IMR-90 (cell line): ENCODE measurements around the gene TGFBI. TPM values are rescaled to one million over a fixed set of nuclear protein-coding genes. Genes with fewer than 3 reads are reported as not detected.

Source experiments
- ATAC-seq: fragments of 200-7000 bp; cut with Tn5 transposase; 2 replicates; pipeline ENCODE4 v1.9.1; 2020; ENCODE audit warnings: low read depth, mild to moderate bottlenecking, moderate library complexity
- BruUV-seq: library from RNA; stranded (reverse); fragments of 400-500 nt; replicated peaks from 2 replicates; lab custom pipeline; 2021; lab: Mats Ljungman, UMichigan
- CTCF ChIA-PET: fragments of 300-600 bp; formaldehyde crosslinking; extraction: SDS; loops from one replicate; lab custom pipeline; 2021; ENCODE audit warnings: antibody characterized with exemption; lab: Yijun Ruan, JAX
- POLR2A ChIA-PET: fragments of 300-600 bp; sonication (Branson Sonifier 250); formaldehyde crosslinking; loops from one replicate; lab custom pipeline; 2022; ENCODE audit warnings: antibody characterized with exemption; ENCODE audit not compliant: unreplicated experiment; lab: Charles Lee
- DNase-seq: peaks from one replicate; pipeline ENCODE4 v3.0.0; 2013
- H2AFZ ChIP-seq: replicated peaks from 2 replicates; pipeline ENCODE3; 2013; ENCODE audit warnings: low read length, mild to moderate bottlenecking; ENCODE audit not compliant: poor library complexity
- H2AK5ac ChIP-seq: 2 replicates; pipeline ENCODE4 v1.6.1; 2013; ENCODE audit warnings: low read depth, low read length, inconsistent platforms
- H2AK9ac ChIP-seq: replicated peaks from 2 replicates; pipeline ENCODE3; 2013; ENCODE audit warnings: mild to moderate bottlenecking, low read depth, low read length, moderate library complexity; ENCODE audit not compliant: poor library complexity
- H2BK120ac ChIP-seq: 2 replicates; pipeline ENCODE4 v1.6.1; 2013; ENCODE audit warnings: low read depth, low read length, inconsistent platforms
- H2BK15ac ChIP-seq: 3 replicates; pipeline ENCODE4 v1.6.1; 2013; ENCODE audit warnings: low read depth, low read length, inconsistent platforms
- H2BK20ac ChIP-seq: 2 replicates; pipeline ENCODE4 v1.6.1; 2013; ENCODE audit warnings: low read depth, mild to moderate bottlenecking, inconsistent platforms, low read length, moderate library complexity
- H2BK5ac ChIP-seq: 2 replicates; pipeline ENCODE4 v1.6.1; 2013; ENCODE audit warnings: mild to moderate bottlenecking, low read depth, low read length, inconsistent platforms; ENCODE audit not compliant: poor library complexity, severe bottlenecking
- H3K14ac ChIP-seq: replicated peaks from 2 replicates; pipeline ENCODE4 v1.6.1; 2013; ENCODE audit warnings: low read depth, low read length, inconsistent platforms
- H3K18ac ChIP-seq: 2 replicates; pipeline ENCODE4 v1.6.1; 2013; ENCODE audit warnings: low read depth, low read length, control low read depth
- H3K23ac ChIP-seq: 2 replicates; pipeline ENCODE4 v1.6.1; 2013; ENCODE audit warnings: low read depth, low read length, inconsistent platforms
- H3K27ac ChIP-seq: 2 replicates; pipeline ENCODE4 v1.5.1; 2013; ENCODE audit warnings: mild to moderate bottlenecking, control low read depth, low read length; ENCODE audit not compliant: insufficient read depth
- H3K27me3 ChIP-seq: 2 replicates; pipeline ENCODE4 v1.6.1; 2013; ENCODE audit warnings: low read length; ENCODE audit not compliant: control insufficient read depth, insufficient read depth
- H3K36me3 ChIP-seq: 2 replicates; pipeline ENCODE4 v1.6.1; 2013; ENCODE audit warnings: low read length, mixed read lengths; ENCODE audit not compliant: control insufficient read depth, insufficient read depth
- H3K4ac ChIP-seq: 2 replicates; pipeline ENCODE4 v1.6.1; 2013; ENCODE audit warnings: low read depth, low read length, inconsistent platforms
- H3K4me1 ChIP-seq: 2 replicates; pipeline ENCODE4 v1.6.1; 2013; ENCODE audit warnings: low read length, mixed read lengths; ENCODE audit not compliant: control insufficient read depth, insufficient read depth
- H3K4me2 ChIP-seq: 2 replicates; pipeline ENCODE4 v1.6.1; 2013; ENCODE audit warnings: low read depth, mild to moderate bottlenecking, control low read depth, low read length, moderate library complexity
- H3K4me3 ChIP-seq: 2 replicates; pipeline ENCODE4 v1.5.1; 2013; ENCODE audit warnings: low read depth, mild to moderate bottlenecking, control low read depth, low read length, moderate library complexity; ENCODE audit not compliant: insufficient read depth
- H3K56ac ChIP-seq: 2 replicates; pipeline ENCODE4 v1.6.1; 2013; ENCODE audit warnings: low read length, inconsistent platforms; ENCODE audit not compliant: insufficient read depth; ENCODE audit errors: extremely low read depth
- H3K79me1 ChIP-seq, 2 experiments: 2 replicates each; pipeline ENCODE4 v1.6.1; 2013; ENCODE audit warnings: low read length in 2 of 2, inconsistent platforms in 1 of 2, low read depth in 1 of 2
- H3K9ac ChIP-seq: 2 replicates; pipeline ENCODE4 v1.6.1; 2013; ENCODE audit warnings: low read depth, low read length, control low read depth
- H3K9me1 ChIP-seq: 2 replicates; pipeline ENCODE4 v1.6.1; 2013; ENCODE audit warnings: low read length, inconsistent platforms; ENCODE audit not compliant: insufficient read depth
- H3K9me3 ChIP-seq: 2 replicates; pipeline ENCODE4 v1.6.1; 2013; ENCODE audit warnings: low read length; ENCODE audit not compliant: control insufficient read depth, insufficient read depth
- H4K20me1 ChIP-seq: 2 replicates; pipeline ENCODE4 v1.6.1; 2013; ENCODE audit warnings: low read length, inconsistent platforms; ENCODE audit not compliant: insufficient read depth
- H4K5ac ChIP-seq: 2 replicates; pipeline ENCODE4 v1.6.1; 2013; ENCODE audit warnings: mild to moderate bottlenecking, low read depth, low read length, control low read depth
- H4K8ac ChIP-seq, 2 experiments: 2 replicates each; pipeline ENCODE4 v1.6.1; 2013; ENCODE audit warnings: low read depth in 2 of 2, low read length in 2 of 2, control low read depth in 1 of 2, inconsistent platforms in 1 of 2
- H4K91ac ChIP-seq: 2 replicates; pipeline ENCODE4 v1.6.1; 2013; ENCODE audit warnings: low read depth, low read length, inconsistent platforms; ENCODE audit not compliant: insufficient read depth
- CHD1 ChIP-seq: IDR thresholded peaks from 2 replicates; pipeline ENCODE4 v1.6.1; 2012; ENCODE audit warnings: low read depth, low read length, improper control_type of control experiment
- ELK1 ChIP-seq: fragments of 150-350 bp; IDR thresholded peaks from 2 replicates; pipeline ENCODE4 v1.6.1; 2016; ENCODE audit warnings: low read depth, mild to moderate bottlenecking, low read length, moderate library complexity, borderline replicate concordance
- MAFK ChIP-seq: IDR thresholded peaks from 2 replicates; pipeline ENCODE4 v1.6.1; 2012; ENCODE audit warnings: low read depth, low read length, improper control_type of control experiment
- MAZ ChIP-seq: IDR thresholded peaks from 2 replicates; pipeline ENCODE4 v1.6.1; 2012; ENCODE audit warnings: low read depth, mild to moderate bottlenecking, low read length, improper control_type of control experiment, moderate library complexity, borderline replicate concordance
- MXI1 ChIP-seq: IDR thresholded peaks from 2 replicates; pipeline ENCODE4 v1.6.1; 2012; ENCODE audit warnings: low read depth, mild to moderate bottlenecking, low read length, moderate library complexity, borderline replicate concordance
- NFE2L2 ChIP-seq: fragments of 150-350 bp; IDR thresholded peaks from 2 replicates; pipeline ENCODE4 v1.6.1; 2016; ENCODE audit warnings: low read depth, mild to moderate bottlenecking, low read length
- POLR2A ChIP-seq: IDR thresholded peaks from 2 replicates; pipeline ENCODE4 v1.6.1; 2012; ENCODE audit warnings: mild to moderate bottlenecking, low read depth, low read length
- RAD21 ChIP-seq: IDR thresholded peaks from 2 replicates; pipeline ENCODE4 v1.6.1; 2012; ENCODE audit warnings: low read length, improper control_type of control experiment
- RFX5 ChIP-seq: IDR thresholded peaks from 2 replicates; pipeline ENCODE4 v1.8.0; 2012; ENCODE audit warnings: low read depth, mild to moderate bottlenecking, low read length, moderate library complexity
- SMC3 ChIP-seq: fragments of 150-350 bp; IDR thresholded peaks from 2 replicates; pipeline ENCODE4 v1.6.1; 2016; ENCODE audit warnings: low read depth, mild to moderate bottlenecking, antibody characterized with exemption, low read length, moderate library complexity
- USF2 ChIP-seq: fragments of 150-350 bp; IDR thresholded peaks from 2 replicates; pipeline ENCODE4 v1.6.1; 2017; ENCODE audit warnings: mild to moderate bottlenecking, antibody characterized with exemption, low read length, low read depth
- WGBS, 2 experiments: methylation state at CpG; one replicate each; pipeline versions ENCODE4 v1.1.5 to v1.1.7; 2013; ENCODE audit warnings: missing lambda C conversion rate in 2 of 2; ENCODE audit not compliant: insufficient read length in 1 of 2; ENCODE audit errors: extremely low coverage in 2 of 2; 5-methylcytosine and 5-hydroxymethylcytosine counted together
- dilution Hi-C: fragments of 300-500 bp; cut with HindIII; formaldehyde crosslinking; loops from one replicate; pipeline ENCODE4 v1.14.3; 2018; ENCODE audit warnings: low sequenced_read_pairs; ENCODE audit not compliant: unreplicated experiment
- in situ Hi-C: fragments of 300-500 bp; cut with MboI; formaldehyde crosslinking; loops from 3 replicates; pipeline ENCODE4 v1.14.3; 2019; ENCODE audit warnings: low sequenced_read_pairs, inconsistent platforms, mixed read lengths
- intact Hi-C: fragments of 100-400 bp; cut with micrococcal nuclease; formaldehyde crosslinking; loops from 2 replicates; pipeline ENCODE4 v1.10.0; 2022
- polyA plus RNA-seq, 3 experiments: library from polyadenylated mRNA; depleted of rRNA; stranded (reverse); fragments of >200 nt; gene quantifications; 2 replicates each; pipeline ENCODE4 v1.2.3, GENCODE V29; 2012; ENCODE audit warnings: low replicate concordance in 1 of 3
- total RNA-seq: library from RNA; depleted of rRNA; stranded (reverse); fragments of >200 nt; gene quantifications from 2 replicates; pipeline ENCODE4 v1.2.3, GENCODE V29; 2012

Gene TGFBI
- total and polyA plus RNA-seq, 2 of the 4 experiments (the other 2 are of a cell fraction): 618 to 1,551 TPM

GRCh38 chr5:136063778-136064465, 35.1 kb downstream of the TGFBI start:
- ATAC-seq (no peak), DNase-seq (no peak)
- no peak overlapping the region for H2BK20ac ChIP-seq
- H2BK5ac ChIP-seq: no peak overlapping the region
- H3K4me2 ChIP-seq: no peak overlapping the region
- ChIA-PET CTCF (interaction anchor here (0.7 kb wide), 1 partner anchor 12 kb away, joined by 3 read pairs; no protein-coding TSS in a partner anchor), POLR2A (no interaction called here)
- no peak overlapping the region for H3K18ac ChIP-seq
- no peak overlapping the region for H2BK15ac ChIP-seq
- H2BK120ac ChIP-seq: no peak overlapping the region
- H4K91ac ChIP-seq: no peak overlapping the region
- H3K27ac ChIP-seq: peak overlapping the region; percentile 19
- H4K5ac ChIP-seq: no peak overlapping the region
- H3K36me3 ChIP-seq: peaks cover 71% of the 10 kb centered on the region
- H3K14ac ChIP-seq: no peak overlapping the region
- peaks cover 14% of the 10 kb centered on the region for H3K9me1 ChIP-seq
- dilution Hi-C loops: no loop called here
- no peak overlapping the region for H2AK5ac ChIP-seq
- H3K79me1 ChIP-seq: peaks cover 12 to 13% of the 10 kb centered on the region in 2 experiments; a peak in 3 of 4 replicates
- no peak overlapping the region for H2AFZ ChIP-seq
- intact Hi-C loops: no loop called here
- H4K8ac ChIP-seq: no peak overlapping the region
- H3K23ac ChIP-seq: no peak overlapping the region
- in situ Hi-C loops: no loop called here
- no peaks in the 10 kb centered on the region for H3K9me3 ChIP-seq
- H3K27me3 ChIP-seq: no peaks in the 10 kb centered on the region
- TF ChIP-seq CHD1: no peak
- TF ChIP-seq SMC3: no peak
- no peak for TF ChIP-seq MAZ
- no peak for TF ChIP-seq MAFK
- TF ChIP-seq RFX5: no peak
- no peak for TF ChIP-seq USF2
- TF ChIP-seq MXI1: no peak
- TF ChIP-seq RAD21: no peak
- no peak for TF ChIP-seq NFE2L2
- no peak for TF ChIP-seq POLR2A
- no peak for TF ChIP-seq ELK1
- WGBS, 2 experiments: 90% methylated on average over 4 of the region's 8 CpGs; no CpG with 5 or more reads in 1 of the 2 experiments
- no TSS peak for BruUV-seq
- H2AK9ac ChIP-seq: no peak overlapping the region
- no peak overlapping the region for H3K56ac ChIP-seq
- no peak overlapping the region; the same call in 1 of the 2 replicates for H3K9ac ChIP-seq
- peaks cover 15% of the 10 kb centered on the region for H3K4me1 ChIP-seq
- H3K4me3 ChIP-seq: no peak overlapping the region
- no peaks in the 10 kb centered on the region for H4K20me1 ChIP-seq
- no peak overlapping the region for H3K4ac ChIP-seq
